Measurements from ENCODE around the gene TRHDE. TPM values are rescaled to one million over a fixed set of nuclear protein-coding genes. Genes with fewer than 3 reads are reported as not detected.
"Not testable (repeated sequence)": the region's sequence is repeated elsewhere in the genome, so short reads cannot be mapped to it uniquely, and the experiment has no call there.

The TRHDE gene
- total RNA-seq, 4 donors from 2014 or later, result 0.49 to 5.8 (median 1.1) TPM

GRCh38 chr12:72505227-72505626 lies 233.1 kb downstream of the TRHDE start:
- WGBS, 2 donors, result 78 to 86% methylated on average over 1 of the region's 1 CpG
- TF ChIP-seq POLR2A (IDR thresholded peaks at IDR 0.05), result no peak
- TF ChIP-seq CTCF (IDR thresholded peaks at IDR 0.05), result no peak
- DNase-seq (ENCODE audit: low spot score in 2 of 2), result no peak
- intact Hi-C loops (cut with DNase I; ENCODE audit: low total_unique reads), result no loop called here
- H3K4me3 ChIP-seq (ENCODE audit: low read depth, poor library complexity, severe bottlenecking), result no peak overlapping the region

GRCh38 chr12:72509891-72510290 lies 237.7 kb downstream of the TRHDE start:
- no peak overlapping the region for H3K4me3 ChIP-seq (ENCODE audit: low read depth, poor library complexity, severe bottlenecking)
- TF ChIP-seq POLR2A (IDR thresholded peaks at IDR 0.05) (no peak), CTCF (IDR thresholded peaks at IDR 0.05) (no peak)
- DNase-seq (ENCODE audit: low spot score in 2 of 2), result no peak
- WGBS, 2 donors, result 86 to 93% methylated on average over 1 of the region's 1 CpG
- intact Hi-C loops (cut with DNase I; ENCODE audit: low total_unique reads), result no loop called here

GRCh38 chr12:72510772-72511171 lies 238.6 kb downstream of the TRHDE start:
- no peak overlapping the region for H3K4me3 ChIP-seq (ENCODE audit: low read depth, poor library complexity, severe bottlenecking)
- WGBS, 2 donors, result 7 to 9% methylated on average over 1 of the region's 1 CpG
- TF ChIP-seq CTCF (IDR thresholded peaks at IDR 0.05), result no peak
- TF ChIP-seq POLR2A (IDR thresholded peaks at IDR 0.05), result no peak
- intact Hi-C loops (cut with DNase I; ENCODE audit: low total_unique reads), result no loop called here
- no peak for DNase-seq (ENCODE audit: low spot score in 2 of 2)

GRCh38 chr12:72511498-72511897 lies 239.3 kb downstream of the TRHDE start:
- no peak for DNase-seq (ENCODE audit: low spot score in 2 of 2)
- TF ChIP-seq CTCF (IDR thresholded peaks at IDR 0.05) (no peak), POLR2A (IDR thresholded peaks at IDR 0.05) (no peak)
- intact Hi-C loops (cut with DNase I; ENCODE audit: low total_unique reads), result no loop called here
- 76 to 89% methylated on average over 2 of the region's 2 CpGs for WGBS, 2 donors
- H3K4me3 ChIP-seq (ENCODE audit: low read depth, poor library complexity, severe bottlenecking), result no peak overlapping the region

- H3K4me3 ChIP-seq (ENCODE audit: low read depth, poor library complexity, severe bottlenecking), result no peak overlapping the region
- intact Hi-C loops (cut with DNase I; ENCODE audit: low total_unique reads), result no loop called here
- TF ChIP-seq CTCF (IDR thresholded peaks at IDR 0.05) (no peak), POLR2A (IDR thresholded peaks at IDR 0.05) (no peak)
- WGBS, 2 donors, result 63% methylated on average over 3 of the region's 3 CpGs
- no peak for DNase-seq (ENCODE audit: low spot score in 2 of 2)
Observed at GRCh38 chr12:72511906-72512305, 239.7 kb downstream of the TRHDE start.

GRCh38 chr12:72520044-72520678 lies 248.0 kb downstream of the TRHDE start:
- H3K4me3 ChIP-seq (ENCODE audit: low read depth, poor library complexity, severe bottlenecking); DNase-seq (ENCODE audit: low spot score in 2 of 2); intact Hi-C loops (cut with DNase I; ENCODE audit: low total_unique reads): not testable (repeated sequence)
- 92 to 96% methylated on average over 27 of the region's 27 CpGs for WGBS, 2 donors

Data from lower leg skin (tissue), 4 donors.